Keratinocyte (primary cell): ENCODE data around the gene KIF21B.

Experiments
- CTCF ChIP-seq, 3 experiments: IDR thresholded peaks in 1 of 3; conservative IDR thresholded peaks in 1 of 3; optimal IDR thresholded peaks in 1 of 3; 2 replicates in 2 of 3; 3 replicates in 1 of 3; pipeline versions ENCODE3 to v1.5.1; 2011; ENCODE audit warnings: low read length in 3 of 3, mild to moderate bottlenecking in 3 of 3, moderate library complexity in 2 of 3, control low read depth in 1 of 3, inconsistent platforms in 1 of 3; ENCODE audit not compliant: insufficient read depth in 2 of 3; ENCODE audit errors: extremely low read depth in 1 of 3
- EZH2 ChIP-seq: IDR thresholded peaks from one replicate; pipeline ENCODE4 v1.6.1; 2012; ENCODE audit warnings: inconsistent platforms, mild to moderate bottlenecking, low read length, moderate library complexity

GRCh38 chr1:200985481-200985880 lies 38.0 kb downstream of the KIF21B start:
- no peak for TF ChIP-seq CTCF (optimal IDR thresholded peaks at IDR 0.05 in 1 of 3, IDR thresholded peaks at IDR 0.05 in 1 of 3, conservative IDR thresholded peaks at IDR 0.05 in 1 of 3; ENCODE audit: extremely low read depth in 1 of 3, insufficient read depth in 2 of 3, low read length in 3 of 3)
- TF ChIP-seq EZH2, result no peak
